Measurements from ENCODE around the gene AMPD3.
"Not testable (repeated sequence)": the region's sequence is repeated elsewhere in the genome, so short reads cannot be mapped to it uniquely, and the experiment has no call there.

AMPD3 gene

DNA sequence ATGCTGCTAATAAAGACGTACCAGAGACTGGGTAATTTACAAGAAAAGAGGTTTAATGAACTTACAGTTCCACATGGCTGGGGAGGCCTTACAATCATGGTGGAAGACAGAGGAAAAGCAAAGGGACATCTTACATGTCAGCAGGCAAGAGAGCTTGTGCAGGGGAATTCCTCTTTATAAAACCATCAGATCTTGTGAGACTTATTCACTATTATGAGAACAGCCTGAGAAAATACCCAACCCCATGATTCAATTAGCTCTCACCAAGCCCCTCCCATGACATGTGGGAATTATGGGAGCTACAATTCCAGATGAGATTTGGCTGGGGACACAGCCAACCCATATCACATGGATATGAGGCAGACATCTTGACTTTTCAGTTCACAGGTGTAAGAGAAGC lies 18.4 kb upstream of the AMPD3 start:
- not testable (repeated sequence) for DNase-seq (ENCODE audit: low read depth in 2 of 2)

DNA sequence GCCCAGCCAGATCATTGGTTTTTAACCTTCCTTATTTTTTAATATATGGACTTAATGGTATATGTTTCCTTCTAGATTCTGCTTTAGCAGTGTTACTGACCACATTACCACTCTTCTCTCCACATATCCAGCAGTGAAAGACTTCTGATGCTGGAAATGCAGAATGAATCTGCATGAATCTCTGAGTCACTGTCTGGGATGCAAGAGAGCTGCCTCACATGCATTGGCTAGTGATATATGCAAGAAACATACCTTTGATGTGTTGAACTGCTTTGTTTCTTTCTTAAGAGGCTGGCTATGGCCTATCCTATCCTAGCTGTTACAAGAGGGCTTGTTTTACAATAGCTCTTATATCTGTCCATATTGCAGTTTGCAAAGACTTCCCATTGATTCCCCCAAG lies 16.6 kb upstream of the AMPD3 start:
- DNase-seq (ENCODE audit: low read depth in 2 of 2), result no peak

DNA sequence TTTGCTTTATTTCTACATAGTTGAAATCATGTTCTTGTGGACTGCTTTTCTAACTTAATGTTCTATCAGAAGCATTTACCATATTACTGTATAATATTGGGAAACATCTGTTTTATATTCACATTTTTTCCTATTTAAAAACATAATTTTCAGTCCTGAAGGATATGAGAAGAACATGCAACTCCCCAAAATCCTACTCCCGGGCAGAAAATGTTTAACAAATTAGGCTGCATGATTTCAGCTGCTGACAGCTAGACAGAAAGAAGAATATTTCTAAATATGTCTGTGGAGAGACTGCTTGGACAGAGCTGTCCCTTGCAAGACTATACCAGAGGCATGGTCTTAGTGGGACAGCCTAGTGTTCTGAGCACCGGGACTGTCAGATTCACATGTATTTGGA lies 15.7 kb upstream of the AMPD3 start:
- DNase-seq (ENCODE audit: low read depth in 2 of 2), result no peak

DNA sequence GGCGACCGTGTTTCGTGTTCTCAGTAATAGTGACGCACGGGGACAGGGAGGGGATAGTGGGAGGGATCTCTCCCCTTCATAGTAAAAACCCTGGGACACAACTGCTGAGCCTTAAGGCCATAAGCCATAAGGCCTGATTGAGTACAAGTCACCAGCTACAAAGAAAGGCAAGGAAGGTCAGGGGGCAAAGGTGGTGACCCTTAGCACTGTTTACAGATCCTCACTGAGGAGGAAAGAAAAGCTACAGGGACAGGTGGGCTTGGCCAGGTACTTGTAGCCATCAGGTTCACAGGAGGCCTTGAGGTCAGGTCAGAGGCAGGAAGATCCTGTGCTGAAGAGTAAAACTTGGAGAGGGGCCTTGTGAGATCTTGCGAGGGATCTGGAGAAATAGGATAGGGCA lies 15.1 kb upstream of the AMPD3 start:
- no peak for DNase-seq (ENCODE audit: low read depth in 2 of 2)

DNA sequence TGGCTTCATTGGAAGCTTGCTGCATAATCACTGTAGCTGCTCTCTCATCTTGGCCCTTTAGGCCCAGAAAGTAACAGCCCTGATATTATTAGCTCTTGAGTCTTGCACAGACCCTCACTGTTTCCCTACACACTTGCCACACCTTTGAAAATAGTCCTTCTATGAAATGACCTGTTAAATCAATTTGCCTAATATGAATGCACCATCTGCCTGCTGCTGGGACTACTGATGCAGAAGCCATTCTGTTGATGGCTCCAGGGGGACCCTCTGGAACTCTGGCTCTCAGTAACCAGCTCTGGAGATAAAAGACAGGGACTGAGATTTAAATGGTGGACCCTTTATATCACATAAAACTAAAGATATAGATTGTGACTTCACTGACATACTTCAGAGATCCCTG lies 14.7 kb upstream of the AMPD3 start:
- DNase-seq (ENCODE audit: low read depth in 2 of 2), result no peak

DNA sequence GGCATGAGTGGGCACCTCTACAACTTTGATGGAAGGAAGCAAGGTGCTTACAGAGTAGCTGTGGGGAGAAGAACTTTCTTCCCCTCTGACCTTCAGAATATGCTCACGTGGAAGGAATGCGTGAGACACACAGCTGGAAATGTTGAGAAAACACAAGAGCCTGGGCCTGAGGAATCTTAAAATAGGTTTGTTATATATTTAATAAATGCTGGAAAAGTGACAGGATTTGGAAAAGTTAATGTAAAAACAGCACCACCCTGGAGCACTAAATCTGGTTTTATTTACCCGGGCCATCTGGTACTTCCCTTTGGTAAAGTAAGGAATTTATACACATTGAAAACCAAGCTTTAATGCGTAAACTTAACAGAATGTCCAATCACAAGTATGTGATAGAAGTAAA lies 14.0 kb upstream of the AMPD3 start:
- peak in 1 of 2 experiments; percentile 7 for DNase-seq (ENCODE audit: low read depth in 2 of 2)

DNA sequence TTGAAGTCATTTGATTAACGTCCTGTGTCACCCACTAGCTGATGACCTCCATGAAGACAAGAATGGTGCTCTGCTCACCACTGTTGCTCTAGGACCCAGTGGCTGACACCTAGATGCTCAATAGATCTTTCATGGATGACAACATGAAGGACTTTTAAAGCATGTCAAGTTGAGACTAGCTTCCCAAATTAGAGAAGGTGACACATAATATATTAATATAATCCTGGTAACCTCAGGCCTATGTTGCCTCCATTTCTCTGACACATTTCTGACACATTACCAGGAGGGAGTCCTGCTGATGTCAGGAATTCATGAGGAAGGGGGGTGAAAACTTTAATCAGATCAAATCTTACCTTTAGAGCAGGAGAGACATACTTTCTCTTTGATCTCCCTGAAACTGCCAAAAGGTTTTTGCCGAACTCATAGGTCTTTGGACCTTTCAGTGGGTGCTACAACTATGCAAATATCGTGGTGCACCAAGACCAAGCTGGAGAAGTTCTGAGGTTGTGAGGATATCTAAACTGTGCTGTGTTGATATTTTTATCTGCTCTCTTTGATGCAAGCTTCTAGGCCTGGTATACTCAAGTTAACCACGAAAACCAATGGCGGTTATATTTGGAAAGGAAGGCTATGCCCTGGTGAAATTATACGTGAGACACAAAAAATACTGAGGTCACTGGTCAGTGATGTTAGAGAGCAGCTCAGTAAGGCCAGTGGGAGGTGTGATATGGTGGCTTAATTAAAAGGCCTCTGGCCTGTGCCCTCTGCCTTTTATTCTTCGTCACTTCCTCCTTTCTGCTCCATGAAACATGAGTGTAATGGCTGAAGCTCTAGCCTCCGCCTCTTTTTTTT lies 13.2 kb upstream of the AMPD3 start:
- DNase-seq (ENCODE audit: low read depth in 2 of 2), result no peak

DNA sequence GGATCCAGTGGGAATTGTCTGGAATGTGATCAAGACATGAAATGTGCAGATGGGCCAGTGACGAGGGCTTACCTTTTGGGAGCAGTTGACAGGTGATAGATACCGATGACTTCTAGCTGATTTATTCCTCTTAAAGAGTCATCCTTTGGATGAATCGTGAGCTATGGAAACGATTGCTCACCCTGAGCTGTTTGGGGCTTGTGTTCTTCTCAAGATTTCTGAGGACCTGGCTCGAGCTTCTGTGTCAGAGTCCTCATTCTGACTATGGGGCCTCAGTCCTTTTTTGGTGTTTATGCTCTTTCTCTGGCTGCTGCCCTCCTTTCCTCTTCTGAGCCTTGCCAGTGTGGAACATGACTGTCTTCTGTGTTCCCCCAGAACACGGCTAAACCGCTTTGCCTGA lies 11.9 kb upstream of the AMPD3 start:
- no peak for DNase-seq (ENCODE audit: low read depth in 2 of 2)

DNA sequence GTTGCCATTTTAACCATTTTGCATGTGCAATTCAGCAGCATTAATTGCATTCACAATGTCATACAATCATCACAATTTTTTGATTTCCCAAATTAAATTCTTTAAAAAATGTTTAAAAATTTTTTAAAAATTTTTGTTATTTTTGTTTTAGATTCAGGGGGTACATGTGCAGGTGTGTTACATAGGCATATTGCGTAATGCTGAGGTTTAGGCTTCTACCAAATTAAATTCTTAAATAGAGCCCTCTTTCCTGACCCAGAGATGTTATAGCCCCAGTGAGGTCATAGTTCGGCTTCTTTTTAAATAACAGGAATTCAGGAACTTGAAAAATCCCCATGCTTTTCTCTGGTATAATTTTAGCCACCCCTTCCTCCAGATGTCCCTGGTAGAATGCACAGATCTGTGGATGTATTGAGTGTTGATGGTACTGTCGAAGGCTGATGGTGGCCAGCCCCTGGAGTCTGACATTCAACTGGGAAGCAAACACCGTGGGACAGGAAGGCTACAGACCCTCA lies 11.3 kb upstream of the AMPD3 start:
- DNase-seq (ENCODE audit: low read depth in 2 of 2), result no peak

DNA sequence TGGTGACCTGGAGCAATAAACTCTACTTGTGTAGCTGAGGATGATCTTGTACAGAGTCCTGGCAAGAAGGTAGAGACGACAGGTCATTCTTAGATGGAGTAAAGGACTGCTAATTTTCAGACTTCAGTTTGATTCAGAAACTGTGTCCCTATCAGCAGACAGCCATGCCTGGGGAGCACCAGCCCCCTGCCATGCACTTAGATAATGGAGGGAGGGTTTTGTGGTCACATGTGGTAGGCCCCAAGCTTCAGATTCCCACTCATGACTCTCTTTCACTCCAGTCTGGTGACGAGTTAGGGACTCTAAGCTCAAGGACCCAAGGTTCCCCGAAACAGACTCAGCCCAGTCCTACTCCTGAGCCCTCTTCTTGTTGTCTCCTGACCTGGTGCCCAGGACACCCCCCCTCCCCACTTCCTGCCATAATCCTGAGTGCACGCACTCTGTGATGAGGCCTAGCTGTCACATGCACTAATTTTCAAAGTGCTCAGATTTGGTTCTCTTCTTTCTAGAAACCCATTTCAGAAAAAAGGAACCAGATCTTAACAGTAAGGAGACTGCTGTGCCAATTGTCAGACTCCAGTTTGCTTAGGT lies 10.2 kb upstream of the AMPD3 start:
- DNase-seq (ENCODE audit: low read depth in 2 of 2), result no peak

DNA sequence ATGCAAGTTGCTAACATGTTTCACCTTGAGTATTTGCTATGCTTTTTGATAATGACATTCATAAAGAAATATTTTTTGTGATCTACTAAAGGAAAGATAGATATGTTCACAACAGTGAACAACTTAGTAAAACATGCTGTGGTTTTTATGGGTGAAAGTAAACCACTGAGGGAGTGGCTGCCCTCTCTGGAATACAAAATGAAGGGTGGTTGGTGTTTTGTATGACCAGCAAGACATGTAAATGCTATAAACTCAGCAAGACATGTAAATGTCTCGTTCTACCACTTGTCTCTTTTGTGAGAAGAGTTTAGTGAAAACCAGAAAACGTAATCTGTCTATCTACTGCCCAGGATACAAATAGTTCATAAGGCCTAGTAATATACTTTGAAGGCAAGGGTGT lies 7.6 kb upstream of the AMPD3 start:
- no peak for DNase-seq (ENCODE audit: low read depth in 2 of 2)

DNA sequence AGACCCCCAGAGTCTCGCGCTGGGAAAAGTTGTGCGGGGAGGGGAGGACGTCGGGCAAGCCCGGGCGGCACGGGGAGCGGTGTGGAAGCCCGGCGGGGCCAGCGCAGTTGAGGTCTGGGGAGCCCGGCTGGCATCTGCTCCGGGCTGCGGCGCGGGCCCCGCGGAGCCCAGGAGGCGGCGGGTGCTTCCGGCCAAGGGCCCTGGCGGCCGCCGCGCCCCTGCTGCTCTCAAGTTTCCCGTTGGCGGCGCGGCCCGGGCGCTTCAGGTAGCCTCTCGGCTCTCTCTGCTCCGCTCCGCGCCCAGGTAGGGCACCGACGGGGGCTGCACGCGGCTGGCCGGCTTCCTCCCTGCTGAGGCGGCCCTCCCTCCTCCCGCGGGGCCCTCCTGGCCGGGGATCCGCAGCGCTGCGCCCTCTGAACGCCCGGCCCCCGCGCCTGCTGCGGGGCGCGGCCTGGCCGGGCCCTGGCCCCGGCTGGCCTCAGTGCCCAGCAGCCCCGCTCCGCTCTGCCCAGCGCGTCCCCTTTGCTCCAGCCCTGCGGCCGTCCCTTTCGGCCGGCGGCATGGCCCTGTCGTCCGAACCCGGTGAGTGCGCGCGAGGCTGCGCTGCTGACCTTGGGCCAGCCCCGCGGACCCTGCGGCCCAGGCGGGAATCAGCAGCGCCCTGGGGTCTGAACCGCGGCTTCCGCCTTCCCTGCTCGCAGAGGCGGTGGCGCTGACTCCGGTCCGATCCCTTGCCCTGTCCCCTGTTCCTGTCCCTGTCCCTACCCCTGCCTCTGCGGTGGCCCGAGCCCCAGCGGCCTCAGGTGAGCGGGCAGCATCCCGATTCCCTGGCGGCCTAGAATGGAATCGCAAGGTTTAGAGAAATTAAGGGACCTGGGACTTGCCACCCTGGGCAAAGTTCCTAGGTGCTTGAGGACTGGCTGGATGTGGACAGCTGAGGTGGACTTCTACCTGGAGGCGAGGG lies 4.3 kb upstream of the AMPD3 start:
- no peak for DNase-seq (ENCODE audit: low read depth in 2 of 2)

DNA sequence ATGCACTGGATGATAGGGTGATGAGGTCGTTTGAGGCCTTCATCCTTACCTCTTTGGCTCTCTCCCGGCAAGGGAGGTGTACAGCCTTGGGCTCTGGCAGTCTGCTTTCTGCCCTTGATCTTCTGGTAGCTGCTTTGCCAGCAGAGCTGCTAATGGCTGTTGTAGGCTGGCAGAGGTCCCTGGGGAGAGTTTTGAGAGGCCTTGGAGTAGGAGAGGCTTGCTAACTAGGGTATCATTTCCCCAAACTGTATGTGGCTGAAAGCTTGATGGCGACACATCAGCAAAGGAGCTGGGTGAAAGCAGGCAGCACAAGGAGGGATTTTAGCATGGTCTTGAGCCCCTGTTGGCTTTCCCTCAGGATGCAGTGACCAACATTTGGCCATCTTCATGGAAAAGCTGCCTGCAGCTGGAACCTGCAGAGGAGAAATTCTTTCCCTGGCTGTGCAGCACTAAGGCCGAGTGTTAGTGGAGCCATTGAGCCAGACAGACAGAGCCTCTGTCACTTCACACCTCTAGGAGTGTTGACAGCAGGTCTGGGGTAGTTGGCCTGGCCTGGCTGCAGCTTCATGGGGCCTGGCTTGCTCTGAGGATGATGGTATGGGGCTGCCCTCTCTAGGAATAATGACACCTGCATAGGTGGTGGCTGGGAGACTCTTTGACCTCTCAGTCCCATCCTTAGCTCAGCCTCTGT lies 3.5 kb upstream of the AMPD3 start:
- no peak for DNase-seq (ENCODE audit: low read depth in 2 of 2)

DNA sequence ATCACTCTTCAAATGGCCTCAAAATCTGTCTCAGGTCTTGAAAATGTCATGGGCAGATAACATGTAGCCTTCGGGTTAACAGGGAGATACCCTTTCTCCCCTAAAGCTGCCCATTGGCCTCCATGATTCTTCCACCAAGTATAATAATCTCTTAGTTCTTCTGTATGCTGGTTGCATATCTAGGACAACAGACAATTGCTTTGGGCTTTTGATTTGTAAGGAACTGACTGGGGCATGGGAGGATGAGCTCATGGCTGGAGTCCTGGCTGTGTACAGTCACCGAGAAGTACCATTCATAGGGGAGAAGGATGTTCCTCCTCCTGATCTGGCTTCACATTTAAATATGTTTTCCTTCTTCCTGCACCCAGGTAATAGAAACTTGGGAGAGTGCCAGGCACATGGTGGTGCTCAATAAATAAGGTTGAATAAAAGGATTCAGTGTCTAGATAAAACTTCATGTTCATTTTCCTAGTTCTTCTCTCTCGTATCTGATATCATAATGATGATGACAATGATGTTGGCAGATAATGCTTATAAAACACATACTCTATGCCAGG lies 2.8 kb upstream of the AMPD3 start:
- DNase-seq (ENCODE audit: low read depth in 2 of 2), result no peak

DNA sequence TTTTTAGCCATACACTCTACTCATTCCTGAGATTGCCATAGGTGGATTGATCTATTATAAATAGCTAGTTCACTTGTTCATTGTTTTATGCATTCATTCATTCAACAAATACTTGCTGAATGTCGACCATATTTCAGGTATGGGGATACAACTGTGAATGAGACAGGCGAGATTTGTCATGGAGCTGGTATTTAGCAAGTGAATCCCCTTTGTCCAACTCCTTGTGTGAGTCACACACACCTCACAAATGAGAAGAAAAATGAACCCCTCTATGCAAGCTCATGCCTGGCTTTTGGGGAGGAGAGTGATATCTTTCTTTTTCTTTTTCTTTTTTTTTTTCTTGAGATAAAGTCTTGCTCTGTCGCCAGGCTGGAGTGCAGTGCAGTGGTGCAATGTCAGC lies 1.8 kb upstream of the AMPD3 start:
- DNase-seq (ENCODE audit: low read depth in 2 of 2), result no peak

DNA sequence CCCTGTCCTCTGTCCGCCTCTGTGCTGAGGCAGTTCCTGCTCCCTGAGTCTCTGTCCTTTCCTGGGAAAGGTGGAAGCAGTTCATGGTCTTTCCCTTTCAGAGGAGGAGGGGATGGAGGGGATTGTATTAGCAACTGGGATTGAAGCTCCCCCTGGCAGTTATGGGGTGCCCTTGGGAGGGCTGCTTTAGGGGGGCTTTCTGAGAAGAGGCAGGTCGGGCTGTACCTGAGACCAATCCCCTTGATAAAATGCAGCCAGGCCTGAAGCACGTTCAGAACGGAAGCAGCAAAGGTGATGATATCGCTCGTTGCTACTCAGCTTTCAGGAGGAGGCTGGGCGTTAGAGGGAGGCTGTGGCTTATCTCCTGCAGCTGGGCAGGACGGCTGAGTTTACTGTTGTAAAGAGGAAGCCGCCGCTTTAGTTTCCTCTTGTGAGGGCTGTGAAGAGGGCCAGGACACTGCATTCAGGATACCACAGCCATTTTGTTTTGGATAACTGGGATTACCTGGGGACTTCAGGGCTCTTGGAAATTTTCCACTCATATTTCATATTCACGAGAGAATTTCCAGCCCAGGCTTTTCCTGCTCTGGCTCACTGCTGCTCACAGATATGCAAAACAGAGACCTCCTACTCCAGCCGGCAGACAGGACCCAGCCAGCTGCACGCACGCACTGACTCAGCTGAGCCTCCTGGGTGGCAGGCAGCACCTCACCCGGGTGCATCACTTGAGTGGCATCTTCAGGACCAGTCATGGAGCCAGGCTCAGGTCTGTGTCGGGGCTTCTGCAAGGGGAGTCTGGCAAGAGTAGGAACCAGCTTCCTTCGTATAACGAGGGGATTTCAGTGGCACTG lies 798 bp downstream of the AMPD3 start:
- DNase-seq (ENCODE audit: low read depth in 2 of 2), result peak in 1 of 2 experiments; percentile 13

DNA sequence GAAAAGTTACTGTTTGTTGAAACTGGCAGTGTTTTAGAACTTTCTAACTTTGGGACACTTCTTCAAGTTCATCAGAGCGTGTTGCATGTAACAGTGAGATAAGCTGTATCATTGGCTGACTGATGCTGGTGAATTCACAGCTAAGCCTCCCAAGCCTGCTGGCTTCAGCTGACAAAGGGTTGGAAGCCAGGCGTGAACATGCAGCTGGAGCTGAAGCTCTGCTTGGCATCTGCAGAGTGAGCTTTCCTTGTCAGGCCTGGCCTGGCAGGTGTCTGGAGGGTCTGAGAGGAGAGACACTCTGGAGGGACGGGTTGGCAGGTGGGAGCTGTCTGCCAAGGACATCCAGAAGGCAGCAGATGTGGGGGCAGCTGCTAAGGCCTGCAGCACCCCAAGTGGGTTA lies 1.5 kb downstream of the AMPD3 start:
- DNase-seq (ENCODE audit: low read depth in 2 of 2), result no peak

DNA sequence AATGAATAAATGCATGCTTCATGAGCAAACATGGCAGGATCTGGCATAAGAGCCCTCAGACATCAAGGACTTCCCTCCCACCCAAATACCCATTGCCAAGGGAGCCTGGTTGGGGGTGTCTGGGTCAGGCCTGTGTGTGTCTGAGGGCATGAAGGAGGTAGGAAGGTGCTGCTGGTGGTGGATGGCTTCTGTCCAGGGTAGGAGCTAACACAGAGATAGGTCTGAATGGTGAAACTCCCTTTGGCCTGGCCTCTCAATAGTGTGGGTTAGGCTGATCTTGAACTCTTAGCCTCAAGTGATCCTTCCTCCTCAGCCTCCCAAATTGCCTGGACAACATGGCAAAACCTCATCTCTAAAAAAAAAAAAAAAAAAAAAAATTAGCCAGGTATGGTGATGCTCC lies 2.8 kb downstream of the AMPD3 start:
- no peak for DNase-seq (ENCODE audit: low read depth in 2 of 2)

DNA sequence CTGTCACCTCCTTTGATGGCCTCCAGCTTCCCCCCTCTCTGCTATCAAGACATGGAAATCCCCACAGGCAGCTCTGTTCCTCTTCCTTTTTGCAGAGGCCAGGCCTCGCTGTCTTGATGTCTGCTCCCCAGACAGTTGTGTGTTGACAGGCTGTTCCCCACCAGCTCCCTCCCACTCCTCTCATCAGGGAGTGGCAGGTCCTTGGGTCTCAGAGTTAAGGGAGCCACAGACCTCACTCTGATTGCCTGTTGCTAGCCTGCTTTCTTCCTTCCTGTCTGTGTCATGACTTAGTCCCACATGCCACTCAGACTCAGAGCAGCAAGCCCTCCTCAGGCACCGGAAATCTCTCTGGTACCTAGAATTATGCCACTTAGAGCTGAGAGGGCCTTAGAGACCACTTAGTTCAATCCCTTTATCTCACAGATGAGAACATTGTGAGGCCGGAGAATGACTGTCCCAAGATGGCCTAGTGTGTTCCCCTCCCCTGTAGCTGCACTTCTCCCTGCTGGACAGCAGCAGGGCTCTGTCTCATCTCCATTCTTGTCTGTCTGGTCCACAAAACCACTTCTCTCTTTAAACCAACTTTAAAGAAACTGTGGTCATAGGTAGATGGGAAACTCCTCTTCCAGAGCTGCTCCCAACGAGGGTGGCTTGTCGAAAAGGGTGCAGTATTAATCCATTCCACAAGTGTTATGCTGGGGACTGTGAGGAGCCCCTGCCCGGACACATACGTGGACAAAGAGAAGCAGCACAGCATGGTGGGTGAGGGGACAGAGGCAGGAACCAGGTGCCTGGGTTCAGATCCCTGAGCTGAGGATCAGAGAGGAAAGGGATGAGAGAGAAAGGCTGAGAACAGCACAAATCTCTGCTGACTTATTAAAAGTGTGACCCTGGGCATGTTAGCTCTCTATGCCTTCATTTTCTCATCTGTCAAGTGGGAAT lies 4.2 kb downstream of the AMPD3 start:
- DNase-seq (ENCODE audit: low read depth in 2 of 2), result no peak

All from fibroblast of skin of left quadriceps (primary cell).